GM23338 (cell line): ENCODE measurements around the gene CALCR. TPM values are rescaled to one million over a fixed set of nuclear protein-coding genes. Genes with fewer than 3 reads are reported as not detected.

Source experiments
- ATAC-seq: fragments of 200-7000 bp; cut with Tn5 transposase; 3 replicates; pipeline ENCODE4 v1.9.1; 2020
- DNase-seq: peaks from one replicate; pipeline ENCODE4 v3.0.0-alpha.2; 2015; ENCODE audit warnings: low spot score
- H2AFZ ChIP-seq: fragments of 200-600 bp; sonication (generic); 2 replicates; pipeline ENCODE4 v1.8.0; 2016; ENCODE audit warnings: antibody characterized with exemption, mild to moderate bottlenecking, moderate library complexity
- H3F3A ChIP-seq: fragments of 200-600 bp; sonication (generic); replicated peaks from 2 replicates; pipeline ENCODE4 v1.8.0; 2017; ENCODE audit warnings: antibody characterized with exemption, mixed run types, low read depth
- H3K27ac ChIP-seq: fragments of 200-600 bp; sonication (generic); 2 replicates; pipeline ENCODE4 v1.6.1; 2016; ENCODE audit warnings: low read depth
- H3K27me3 ChIP-seq: fragments of 200-600 bp; sonication (generic); 2 replicates; pipeline ENCODE4 v1.8.0; 2016; ENCODE audit warnings: mild to moderate bottlenecking, mixed run types, moderate library complexity; ENCODE audit not compliant: insufficient read depth
- H3K36me3 ChIP-seq: fragments of 200-600 bp; sonication (generic); 2 replicates; pipeline ENCODE4 v1.8.0; 2016; ENCODE audit warnings: mild to moderate bottlenecking; ENCODE audit not compliant: insufficient read depth
- H3K4me1 ChIP-seq: fragments of 200-600 bp; sonication (generic); 2 replicates; pipeline ENCODE4 v1.8.0; 2016; ENCODE audit warnings: mild to moderate bottlenecking, moderate library complexity; ENCODE audit not compliant: insufficient read depth
- H3K4me2 ChIP-seq: fragments of 200-600 bp; sonication (generic); 2 replicates; pipeline ENCODE4 v1.7.1; 2017; ENCODE audit warnings: mixed run types
- H3K4me3 ChIP-seq: fragments of 200-600 bp; sonication (generic); 2 replicates; pipeline ENCODE4 v1.6.1; 2016; ENCODE audit warnings: mixed run types
- H3K79me2 ChIP-seq: fragments of 200-600 bp; sonication (generic); replicated peaks from 2 replicates; pipeline ENCODE4 v1.8.0; 2017; ENCODE audit warnings: mild to moderate bottlenecking; ENCODE audit not compliant: insufficient read depth
- H3K9me2 ChIP-seq: fragments of 200-600 bp; sonication (generic); 2 replicates; pipeline ENCODE4 v1.8.0; 2017; ENCODE audit not compliant: insufficient read depth
- H4K20me1 ChIP-seq: fragments of 200-600 bp; sonication (generic); replicated peaks from 2 replicates; pipeline ENCODE4 v1.8.0; 2017; ENCODE audit warnings: mild to moderate bottlenecking; ENCODE audit not compliant: insufficient read depth
- H3K27ac Mint-ChIP-seq: 2 replicates; pipeline ENCODE4 v1.8.0; 2020; ENCODE audit warnings: inconsistent platforms, mild to moderate bottlenecking, moderate library complexity, mixed read lengths
- H3K27me3 Mint-ChIP-seq: 3 replicates; pipeline ENCODE4 v1.8.0; 2022; ENCODE audit warnings: low read depth, mild to moderate bottlenecking, moderate library complexity, mixed read lengths, inconsistent platforms; ENCODE audit not compliant: insufficient read depth, poor library complexity
- H3K36me3 Mint-ChIP-seq: 3 replicates; pipeline ENCODE4 v1.8.0; 2021; ENCODE audit warnings: low read depth, mild to moderate bottlenecking, inconsistent platforms, moderate library complexity, mixed read lengths
- H3K4me1 Mint-ChIP-seq: 3 replicates; pipeline ENCODE4 v1.8.0; 2020; ENCODE audit warnings: mild to moderate bottlenecking, inconsistent platforms, mixed read lengths
- H3K4me3 Mint-ChIP-seq: 3 replicates; pipeline ENCODE4 v1.8.0; 2021; ENCODE audit warnings: moderate library complexity, mild to moderate bottlenecking, inconsistent platforms, mixed read lengths
- H3K9me3 Mint-ChIP-seq: 3 replicates; pipeline ENCODE4 v1.8.0; 2020; ENCODE audit warnings: moderate library complexity, mild to moderate bottlenecking, inconsistent platforms, mixed read lengths
- ETS1 ChIP-seq: IDR thresholded peaks from 2 replicates; pipeline ENCODE4 v1.6.1; 2016; ENCODE audit warnings: antibody characterized with exemption
- JUNB ChIP-seq: IDR thresholded peaks from one replicate; pipeline ENCODE4 v1.6.1; 2016; ENCODE audit warnings: antibody characterized with exemption; ENCODE audit not compliant: unreplicated experiment
- NANOG ChIP-seq: IDR thresholded peaks from 2 replicates; pipeline ENCODE4 v1.6.1; 2016; ENCODE audit warnings: antibody characterized with exemption, borderline replicate concordance
- REST ChIP-seq: IDR thresholded peaks from one replicate; pipeline ENCODE4 v1.6.1; 2018; ENCODE audit warnings: antibody characterized with exemption; ENCODE audit not compliant: unreplicated experiment
- STAT1 ChIP-seq: IDR thresholded peaks from one replicate; pipeline ENCODE4 v1.6.1; 2016; ENCODE audit warnings: antibody characterized with exemption; ENCODE audit not compliant: unreplicated experiment
- ZNF114 ChIP-seq: fragments of 250-450 bp; sonication (Bioruptor Pico); IDR thresholded peaks from 2 replicates; pipeline ENCODE4 v1.5.0; 2020; ENCODE audit warnings: mild to moderate bottlenecking, moderate library complexity
- ZNF462 ChIP-seq: fragments of 250-450 bp; sonication (Bioruptor Pico); IDR thresholded peaks from 2 replicates; pipeline ENCODE4 v1.5.0; 2020; ENCODE audit warnings: mild to moderate bottlenecking, moderate library complexity
- polyA plus RNA-seq: library from polyadenylated mRNA; unstranded; fragments of >200 nt; fragmentation: Nextera tagmentation; extraction: Ambion mirVana; gene quantifications from 2 replicates; pipeline ENCODE4 v1.2.1, GENCODE V29; 2016
- total RNA-seq: library from RNA; depleted of rRNA; stranded (reverse); fragments of >200 nt; shearing (Covaris generic); gene quantifications from 2 replicates; pipeline ENCODE4 v1.2.3, GENCODE V29; 2014

CALCR gene
- total and polyA plus RNA-seq, 2 experiments from 2014 or later = 0.32 to 1.6 TPM

GRCh38 chr7:93399642-93400041, 174.9 kb downstream of the CALCR start (continued):
- TF ChIP-seq STAT1 (no peak), NANOG (no peak), ETS1 (no peak), JUNB (no peak)

- H3K36me3 ChIP-seq = no peaks in the 10 kb centered on the region
- Mint-ChIP-seq H3K27ac (no peak overlapping the region), H3K4me1 (peaks cover 30% of the 10 kb centered on the region; the same call in 2 of the 3 replicates), H3K36me3 (0 out of 3 replicates have a peak, but pooled peaks cover 1% of the 10 kb centered on the region), H3K4me3 (no peak overlapping the region), H3K9me3 (no peaks in the 10 kb centered on the region), H3K27me3 (peaks cover 7% of the 10 kb centered on the region)
- 0 out of 2 replicates have a peak overlapping the region, but pooled peaks have one; percentile 12 for H3K4me2 ChIP-seq
- H4K20me1 ChIP-seq = no peaks in the 10 kb centered on the region
- no peaks in the 10 kb centered on the region for H3K79me2 ChIP-seq
- no peak overlapping the region for H2AFZ ChIP-seq
- no peak overlapping the region for H3K4me3 ChIP-seq
- H3F3A ChIP-seq = no peaks in the 10 kb centered on the region
- DNase-seq (peak; percentile 27), ATAC-seq (peak; percentile 24; the same call in 2 of the 3 replicates)
- no peak for TF ChIP-seq REST
- peak; percentile 87 for TF ChIP-seq NANOG
- H3K4me1 ChIP-seq = peaks cover 31% of the 10 kb centered on the region
- H3K9me2 ChIP-seq = no peaks in the 10 kb centered on the region; the same call in 1 of the 2 replicates
- peak overlapping the region; percentile 39 for H3K27ac ChIP-seq
- no peaks in the 10 kb centered on the region for H3K27me3 ChIP-seq
These were observed 181.5 kb downstream of the CALCR start for GRCh38 chr7:93392984-93393383.

- no peaks in the 10 kb centered on the region for H3K9me3 Mint-ChIP-seq
- Histone ChIP-seq H3K27me3 (no peaks in the 10 kb centered on the region), H3K4me3 (no peak overlapping the region), H2AFZ (no peak overlapping the region), H3K79me2 (no peaks in the 10 kb centered on the region), H3K9me2 (no peaks in the 10 kb centered on the region; the same call in 1 of the 2 replicates), H3K4me1 (peaks cover 31% of the 10 kb centered on the region), H3K27ac (no peak overlapping the region), H3K4me2 (no peak overlapping the region), H4K20me1 (no peaks in the 10 kb centered on the region), H3F3A (no peaks in the 10 kb centered on the region), H3K36me3 (no peaks in the 10 kb centered on the region)
- ATAC-seq = no peak
- H3K4me3 Mint-ChIP-seq = no peak overlapping the region
- DNase-seq = no peak
- H3K4me1 Mint-ChIP-seq = peaks cover 26% of the 10 kb centered on the region; the same call in 2 of the 3 replicates
- H3K27ac Mint-ChIP-seq = no peak overlapping the region
- H3K36me3 Mint-ChIP-seq = 0 out of 3 replicates have a peak, but pooled peaks cover 2% of the 10 kb centered on the region
- peaks cover 7% of the 10 kb centered on the region for H3K27me3 Mint-ChIP-seq
- no peak for TF ChIP-seq ZNF462 (CRISPR knock-in tag)
- no peak for TF ChIP-seq ZNF114 (CRISPR knock-in tag)
- TF ChIP-seq ETS1 = no peak
These were observed 183.9 kb downstream of the CALCR start for GRCh38 chr7:93390660-93391059.
